Central memory CD8-positive, alpha-beta T cell (primary cell): ENCODE data around the gene ZFYVE28.

Experiments
- ATAC-seq: fragments of 150-1000 bp; cut with Tn5 transposase; replicated peaks from 2 replicates; pipeline ENCODE4 v1.10.0; 2022; ENCODE audit warnings: mild to moderate bottlenecking, moderate FRiP score, moderate number of reproducible peaks; ENCODE audit not compliant: poor library complexity, severe bottlenecking; ENCODE audit errors: extremely low read depth
- DNase-seq, 2 donors: peaks; one replicate each; pipeline ENCODE4 v3.0.0; 2021; ENCODE audit warnings: low spot score in 2 of 2
- H3K27ac Mint-ChIP-seq: one replicate; pipeline ENCODE4 v1.8.0; 2022; ENCODE audit warnings: low read depth, mild to moderate bottlenecking, moderate library complexity, mixed read lengths
- H3K27me3 Mint-ChIP-seq: one replicate; pipeline ENCODE4 v1.8.0; 2022; ENCODE audit warnings: mixed read lengths
- H3K36me3 Mint-ChIP-seq: one replicate; pipeline ENCODE4 v1.8.0; 2022; ENCODE audit warnings: mild to moderate bottlenecking, moderate library complexity, mixed read lengths; ENCODE audit not compliant: insufficient read depth
- H3K4me1 Mint-ChIP-seq: one replicate; pipeline ENCODE4 v1.8.0; 2022; ENCODE audit warnings: mixed read lengths
- H3K4me3 Mint-ChIP-seq: one replicate; pipeline ENCODE4 v1.8.0; 2022; ENCODE audit warnings: mild to moderate bottlenecking, moderate library complexity, mixed read lengths
- H3K9me3 Mint-ChIP-seq: one replicate; pipeline ENCODE4 v1.8.0; 2022; ENCODE audit warnings: mixed read lengths

The ZFYVE28 gene

DNA sequence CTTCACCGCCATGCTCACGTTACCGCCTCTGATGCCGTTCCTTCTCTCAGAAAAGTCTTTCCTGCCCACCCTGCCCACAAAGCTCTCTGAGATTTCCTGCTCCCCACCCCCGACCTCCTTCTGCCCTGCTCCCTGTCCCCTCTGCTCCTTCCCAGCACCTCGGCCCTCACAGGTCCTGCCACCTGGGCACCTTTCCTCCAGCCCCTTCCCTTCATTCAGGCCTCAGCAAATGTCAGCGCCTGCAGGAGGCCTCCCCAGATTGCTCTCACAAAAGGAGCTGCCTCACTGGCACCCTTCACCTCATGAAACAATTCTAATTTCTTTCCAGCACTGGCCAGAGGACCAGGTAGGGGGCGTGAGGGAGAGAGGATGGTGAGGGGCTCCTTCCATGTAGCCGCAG lies 122.9 kb downstream of the ZFYVE28 start:
- H3K4me3 Mint-ChIP-seq: no peak overlapping the region
- peaks cover 12% of the 10 kb centered on the region for H3K36me3 Mint-ChIP-seq
- H3K9me3 Mint-ChIP-seq: no peaks in the 10 kb centered on the region
- no peaks in the 10 kb centered on the region for H3K27me3 Mint-ChIP-seq
- H3K27ac Mint-ChIP-seq: peak overlapping the region; percentile 32
- DNase-seq (no peak), ATAC-seq (no peak)
- peaks cover 27% of the 10 kb centered on the region for H3K4me1 Mint-ChIP-seq

DNA sequence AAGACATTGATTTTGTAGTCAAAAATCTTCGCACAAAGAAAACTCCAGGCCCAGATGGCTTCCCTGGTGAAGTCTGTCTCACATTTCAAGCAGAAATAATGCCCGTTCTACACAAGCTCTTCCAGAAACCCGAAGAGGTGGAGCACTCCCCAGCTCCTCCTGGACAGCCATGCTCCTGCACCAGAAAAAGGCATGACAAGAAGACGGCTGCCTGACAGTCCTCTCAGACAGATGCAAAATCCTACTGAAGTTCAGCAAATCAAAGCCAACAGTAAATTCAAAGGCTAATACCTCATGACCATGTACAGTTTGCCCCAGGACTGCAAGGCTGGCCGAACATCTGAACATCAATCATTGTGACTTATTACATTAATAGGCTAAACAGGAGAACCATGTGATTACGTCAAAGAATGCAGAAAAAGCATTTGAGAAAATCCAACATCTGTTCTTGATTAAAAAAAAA lies 125.8 kb downstream of the ZFYVE28 start:
- DNase-seq (no peak), ATAC-seq (no peak)
- Mint-ChIP-seq H3K4me3 (no peak overlapping the region), H3K4me1 (peaks cover 28% of the 10 kb centered on the region), H3K27ac (peak overlapping the region; percentile 100), H3K27me3 (no peaks in the 10 kb centered on the region), H3K9me3 (no peaks in the 10 kb centered on the region), H3K36me3 (peaks cover 15% of the 10 kb centered on the region)

DNA sequence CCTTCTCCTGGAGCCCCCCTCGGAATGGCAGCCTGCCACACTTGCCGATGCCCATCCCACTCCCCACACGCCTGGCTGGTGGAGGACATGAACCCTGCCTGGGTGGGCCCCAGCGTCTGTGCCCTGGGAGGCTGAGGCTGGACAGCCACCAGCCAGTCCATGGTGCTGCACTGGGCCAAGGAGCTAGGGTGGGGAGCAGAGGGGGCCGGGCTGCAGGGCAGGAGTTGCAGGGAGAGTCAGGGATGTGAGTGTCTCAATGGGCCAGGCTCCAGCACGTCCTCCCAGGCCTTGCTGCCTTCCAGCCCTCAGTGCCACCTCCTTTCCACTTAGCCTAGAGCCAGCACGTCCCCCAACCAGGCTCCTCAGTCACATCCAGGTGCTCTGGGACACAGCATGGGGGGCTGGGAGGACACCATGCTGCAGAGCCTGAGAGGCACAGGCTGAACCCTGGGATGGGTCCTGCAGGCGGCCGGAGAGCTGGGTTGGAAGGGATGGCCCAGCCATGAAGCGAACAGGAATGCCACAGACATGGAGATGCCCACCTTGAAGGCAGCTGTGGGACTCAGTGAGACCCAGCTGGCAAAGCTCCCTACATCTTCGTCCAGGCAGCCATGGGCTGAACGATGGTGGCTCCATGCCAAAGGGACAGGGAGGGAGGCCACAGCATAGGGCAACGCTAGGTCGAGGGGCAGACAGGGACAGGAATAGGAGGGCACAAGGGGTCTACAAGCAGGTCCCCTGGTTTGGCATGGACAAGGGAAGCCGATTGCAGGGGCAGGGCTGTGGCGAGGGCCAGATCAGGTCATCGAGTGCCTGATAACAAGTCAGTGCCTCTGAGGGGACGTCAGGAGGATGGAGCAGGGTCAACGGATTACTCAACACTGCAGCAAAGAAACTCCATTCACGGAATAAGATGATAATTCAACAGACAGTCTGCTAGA lies 126.5 kb downstream of the ZFYVE28 start:
- Mint-ChIP-seq H3K27ac (peak overlapping the region; percentile 100), H3K36me3 (peaks cover 15% of the 10 kb centered on the region), H3K27me3 (no peaks in the 10 kb centered on the region), H3K4me3 (no peak overlapping the region), H3K9me3 (no peaks in the 10 kb centered on the region), H3K4me1 (peaks cover 23% of the 10 kb centered on the region)
- DNase-seq (no peak), ATAC-seq (no peak)

DNA sequence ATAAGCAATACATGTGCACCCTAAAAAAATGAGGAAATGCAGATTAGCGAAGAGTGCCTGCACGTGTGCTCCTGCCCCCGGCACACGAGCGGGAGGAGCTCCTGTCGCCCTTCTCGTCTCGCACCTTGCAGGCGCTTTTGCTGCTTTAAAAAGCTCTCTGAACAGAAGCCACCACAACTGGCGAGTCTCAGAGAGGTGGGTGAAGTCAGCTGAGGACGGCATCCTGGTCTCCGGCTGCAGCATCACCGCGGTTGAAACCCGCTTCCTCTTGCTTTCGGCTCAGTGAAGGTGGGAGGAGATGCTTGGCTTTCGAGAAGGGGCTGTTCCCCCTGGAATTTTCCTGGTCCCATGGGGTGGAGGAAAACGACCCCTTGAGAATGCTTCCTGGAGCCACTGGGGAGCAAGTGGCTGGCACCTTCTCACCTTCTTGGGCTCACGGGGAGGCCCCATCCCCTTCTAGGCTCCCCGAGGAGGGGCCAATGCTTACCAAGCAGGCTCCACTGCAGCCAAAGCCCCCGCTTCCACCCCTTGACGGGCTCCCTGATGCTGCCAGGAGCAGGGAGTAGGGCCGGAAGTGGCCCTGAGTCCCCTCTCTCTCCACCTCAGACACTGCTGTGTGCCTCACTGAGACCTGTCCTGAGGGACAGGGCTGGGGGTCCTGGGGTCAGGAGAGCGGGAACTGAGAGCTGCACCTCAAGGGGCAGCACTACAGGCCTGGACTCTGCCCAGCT lies 127.3 kb downstream of the ZFYVE28 start:
- Mint-ChIP-seq H3K9me3 (no peaks in the 10 kb centered on the region), H3K27me3 (no peaks in the 10 kb centered on the region), H3K4me1 (peaks cover 23% of the 10 kb centered on the region), H3K27ac (peak overlapping the region; percentile 100), H3K36me3 (peaks cover 15% of the 10 kb centered on the region), H3K4me3 (peak overlapping the region; percentile 78)
- DNase-seq (peak; percentile 72 to 91), ATAC-seq (peak; percentile 96)

DNA sequence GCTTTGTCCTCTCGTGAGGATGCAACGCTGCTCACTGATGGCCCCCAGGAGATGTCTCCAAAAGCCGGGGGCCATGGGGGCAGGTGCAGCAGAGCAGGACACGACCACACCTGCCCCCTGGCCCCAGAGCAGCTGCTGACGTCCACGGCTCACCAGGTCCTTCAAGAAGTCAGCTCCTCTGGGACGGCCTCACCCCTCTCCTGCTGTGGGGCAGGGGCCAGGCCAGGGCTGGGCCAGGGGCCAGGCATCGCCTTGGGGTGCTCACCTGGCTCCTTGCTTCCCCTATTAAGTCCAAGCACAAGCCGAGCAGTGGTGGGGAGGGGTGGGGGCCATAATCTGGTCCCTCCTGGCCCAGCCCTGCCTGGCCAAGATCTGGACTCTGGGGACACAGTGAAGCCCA lies 128.0 kb downstream of the ZFYVE28 start:
- no peaks in the 10 kb centered on the region for H3K9me3 Mint-ChIP-seq
- peaks cover 19% of the 10 kb centered on the region for H3K4me1 Mint-ChIP-seq
- H3K27me3 Mint-ChIP-seq: no peaks in the 10 kb centered on the region
- ATAC-seq: no peak
- H3K36me3 Mint-ChIP-seq: peaks cover 15% of the 10 kb centered on the region
- peak overlapping the region; percentile 100 for H3K27ac Mint-ChIP-seq
- DNase-seq: no peak
- peak overlapping the region; percentile 78 for H3K4me3 Mint-ChIP-seq

DNA sequence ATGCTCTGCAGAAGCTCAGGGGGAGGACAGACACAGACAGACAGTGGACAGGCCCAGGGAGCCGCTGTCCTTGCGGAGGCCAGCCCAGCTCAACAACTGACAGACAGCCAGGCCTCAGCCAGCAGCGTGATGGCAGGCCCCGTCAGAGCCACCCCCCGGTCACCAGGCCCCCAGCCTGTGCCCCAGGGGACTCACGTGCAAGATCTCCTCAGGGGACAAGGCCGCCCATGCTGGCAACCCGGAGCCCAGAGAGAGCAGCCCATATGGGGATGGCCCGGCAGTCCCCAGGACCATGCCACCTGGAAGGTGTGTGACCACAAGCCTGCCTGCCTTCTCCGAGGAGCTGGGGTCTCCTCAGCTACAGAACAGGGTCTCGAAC lies 128.5 kb downstream of the ZFYVE28 start:
- Mint-ChIP-seq H3K9me3 (no peaks in the 10 kb centered on the region), H3K4me1 (peaks cover 16% of the 10 kb centered on the region), H3K27me3 (no peaks in the 10 kb centered on the region), H3K4me3 (peak overlapping the region; percentile 78), H3K27ac (peak overlapping the region; percentile 100), H3K36me3 (peaks cover 17% of the 10 kb centered on the region)
- DNase-seq: no peak
- no peak for ATAC-seq

DNA sequence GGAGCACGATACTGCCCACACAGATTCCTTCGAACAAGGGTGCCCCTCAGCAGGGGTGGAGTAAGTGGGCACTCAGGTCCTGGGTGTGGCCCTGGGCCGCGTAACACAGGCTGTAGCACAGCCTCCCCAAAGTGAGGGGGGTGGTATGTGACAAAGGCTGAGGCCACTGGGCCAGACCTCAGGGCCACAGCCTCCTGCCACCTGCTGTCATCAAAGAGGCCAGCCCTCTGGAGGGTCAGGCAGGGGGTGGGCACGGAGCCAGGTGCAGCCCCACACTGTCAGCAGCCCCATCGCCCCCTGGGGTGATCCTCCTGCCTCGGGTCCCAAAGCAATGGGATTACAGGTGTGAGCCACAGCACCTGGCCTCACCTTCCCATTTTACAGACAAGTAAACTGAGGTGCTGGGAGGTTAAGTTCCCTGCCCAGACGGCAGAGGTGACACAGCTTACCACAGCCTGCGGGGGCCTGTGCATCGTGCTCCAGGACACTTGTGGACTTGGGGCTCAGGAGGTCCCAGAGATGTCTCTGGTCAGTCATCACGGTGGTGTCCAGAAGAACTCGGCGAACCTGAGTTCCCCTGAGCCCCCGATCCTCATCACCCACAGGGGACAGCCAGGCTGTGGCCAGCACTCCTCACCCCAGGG lies 129.0 kb downstream of the ZFYVE28 start:
- no peak for DNase-seq
- H3K4me1 Mint-ChIP-seq: peaks cover 16% of the 10 kb centered on the region
- H3K27ac Mint-ChIP-seq: peak overlapping the region; percentile 100
- peaks cover 19% of the 10 kb centered on the region for H3K36me3 Mint-ChIP-seq
- no peaks in the 10 kb centered on the region for H3K9me3 Mint-ChIP-seq
- no peak for ATAC-seq
- H3K27me3 Mint-ChIP-seq: no peaks in the 10 kb centered on the region
- peak overlapping the region; percentile 78 for H3K4me3 Mint-ChIP-seq

DNA sequence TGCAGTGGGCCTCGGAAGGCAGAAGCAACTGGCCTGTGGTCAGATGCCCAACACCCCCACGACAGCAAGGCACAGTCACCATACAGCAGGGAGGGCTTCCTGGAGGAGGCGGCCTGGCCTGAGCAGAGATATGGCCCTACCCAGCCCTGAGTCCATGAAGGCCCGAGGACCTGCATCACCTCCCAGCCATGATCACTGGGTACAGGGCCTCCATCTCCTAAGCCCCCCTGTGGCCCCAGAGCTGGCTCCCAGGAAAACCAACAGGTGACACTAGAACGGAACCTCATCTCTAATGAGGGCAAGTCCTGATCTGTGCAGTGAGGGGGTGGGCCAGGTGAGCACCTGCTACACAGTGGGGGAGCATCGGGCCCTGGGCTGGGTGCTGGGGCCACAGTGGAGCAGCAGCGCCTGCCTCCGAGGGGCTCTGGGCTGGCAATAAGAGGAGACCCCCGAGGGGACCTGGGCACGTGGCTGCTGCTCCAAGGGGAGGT lies 130.3 kb downstream of the ZFYVE28 start:
- Mint-ChIP-seq H3K9me3 (no peaks in the 10 kb centered on the region), H3K27ac (peak overlapping the region; percentile 51), H3K4me1 (peaks cover 18% of the 10 kb centered on the region), H3K36me3 (peaks cover 21% of the 10 kb centered on the region), H3K4me3 (no peak overlapping the region), H3K27me3 (no peaks in the 10 kb centered on the region)
- ATAC-seq: no peak
- no peak for DNase-seq

DNA sequence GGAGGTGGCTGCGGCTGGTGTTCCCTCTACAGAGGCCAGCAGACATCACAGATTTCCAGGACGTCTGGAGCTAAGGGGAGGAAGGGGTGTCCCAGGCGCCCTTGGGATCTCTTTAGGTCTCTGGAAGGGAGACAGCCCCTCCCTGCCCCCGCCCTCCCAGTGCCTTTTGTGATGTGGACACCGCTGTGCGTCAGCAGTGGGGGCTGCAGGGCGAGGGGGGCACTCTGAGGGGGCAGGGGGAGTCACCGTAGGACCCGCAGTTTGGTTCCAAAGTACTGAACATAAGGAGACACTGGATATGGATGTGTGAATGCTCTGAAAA lies 130.9 kb downstream of the ZFYVE28 start:
- H3K27ac Mint-ChIP-seq: peak overlapping the region; percentile 51
- H3K4me1 Mint-ChIP-seq: peaks cover 24% of the 10 kb centered on the region
- H3K9me3 Mint-ChIP-seq: no peaks in the 10 kb centered on the region
- H3K4me3 Mint-ChIP-seq: no peak overlapping the region
- H3K27me3 Mint-ChIP-seq: no peaks in the 10 kb centered on the region
- no peak for ATAC-seq
- peaks cover 23% of the 10 kb centered on the region for H3K36me3 Mint-ChIP-seq
- DNase-seq: no peak

DNA sequence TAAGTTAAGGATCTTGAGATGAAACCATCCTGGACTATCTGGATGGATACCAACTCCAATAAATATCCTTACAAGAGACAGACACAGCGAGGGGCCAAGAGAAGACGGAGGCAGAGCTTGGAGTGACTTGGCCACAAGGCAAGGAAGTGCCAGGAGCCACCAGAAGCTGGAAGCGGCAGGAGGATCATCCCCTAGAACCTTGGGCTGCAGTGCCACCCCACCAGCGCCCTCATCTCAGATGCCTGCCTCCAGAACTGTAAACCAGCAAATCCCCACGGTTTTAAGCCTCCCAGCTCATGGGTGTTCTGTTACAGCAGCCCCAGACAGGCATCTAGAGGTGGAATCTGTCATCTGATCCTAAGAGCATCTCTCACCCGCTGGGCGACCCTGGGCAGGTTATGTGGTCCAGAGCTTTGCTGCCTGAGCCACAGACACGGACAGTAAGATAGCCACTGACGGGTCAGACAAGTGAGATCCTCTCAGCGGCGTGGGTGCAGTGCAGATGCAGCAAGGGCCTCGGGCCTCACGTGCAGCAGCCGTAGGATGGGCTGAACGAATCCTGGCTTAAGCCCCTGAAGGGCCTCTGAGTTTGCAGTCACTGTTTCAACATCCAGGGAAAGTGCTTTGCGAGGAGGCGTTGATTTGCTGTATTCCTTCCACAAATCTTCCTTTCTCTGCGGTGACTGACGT lies 131.4 kb downstream of the ZFYVE28 start:
- Mint-ChIP-seq H3K36me3 (peaks cover 27% of the 10 kb centered on the region), H3K4me1 (peaks cover 29% of the 10 kb centered on the region), H3K27me3 (no peaks in the 10 kb centered on the region), H3K4me3 (no peak overlapping the region), H3K9me3 (no peaks in the 10 kb centered on the region), H3K27ac (peak overlapping the region; percentile 51)
- ATAC-seq: no peak
- DNase-seq: no peak

DNA sequence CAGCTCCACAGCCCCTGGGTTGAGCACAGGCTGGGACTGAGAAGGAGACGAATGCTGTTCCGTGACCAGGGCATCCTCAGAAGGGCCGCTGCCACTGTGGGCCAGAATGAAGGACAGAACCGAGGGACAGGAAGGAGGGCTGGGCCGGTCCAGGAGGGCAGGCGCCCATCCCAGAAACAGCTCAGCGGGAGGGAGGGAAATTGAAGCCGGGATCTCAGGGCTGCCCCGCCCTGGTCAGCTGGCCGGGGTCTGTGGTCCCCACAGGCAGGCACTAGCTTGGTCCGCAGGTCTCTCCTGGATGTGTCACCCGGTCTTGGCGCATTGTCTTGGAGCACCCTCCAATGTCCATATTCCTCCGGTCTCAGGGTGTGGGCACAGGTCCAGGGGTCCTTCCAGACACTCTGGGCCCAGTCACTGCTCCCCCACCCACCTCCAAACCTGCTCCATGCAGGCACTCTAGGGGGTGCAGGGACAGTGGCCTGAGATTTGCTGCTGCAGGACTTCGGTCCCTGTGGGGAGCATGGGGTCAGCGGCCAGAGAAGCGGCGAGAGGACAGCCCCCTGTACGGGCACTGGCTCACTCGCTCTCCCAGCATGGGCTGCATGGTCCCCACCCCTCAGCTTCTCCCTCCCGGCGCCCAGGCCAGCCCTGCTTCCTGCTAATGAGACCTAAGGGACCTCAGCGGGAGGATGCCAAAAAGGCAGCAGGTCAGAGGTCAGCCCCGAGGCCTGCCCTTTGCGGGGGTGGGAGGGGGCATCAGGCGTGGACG lies 132.6 kb downstream of the ZFYVE28 start:
- DNase-seq (no peak), ATAC-seq (no peak)
- Mint-ChIP-seq H3K27ac (peak overlapping the region; percentile 99), H3K9me3 (no peaks in the 10 kb centered on the region), H3K36me3 (peaks cover 31% of the 10 kb centered on the region), H3K4me1 (peaks cover 33% of the 10 kb centered on the region), H3K27me3 (no peaks in the 10 kb centered on the region), H3K4me3 (no peak overlapping the region)
